ENCODE data around the gene SERPINB1. TPM values are rescaled to one million over a fixed set of nuclear protein-coding genes. Genes with fewer than 3 reads are reported as not detected.

Gene SERPINB1
- total RNA-seq, 1 experiment from 2014 or later, result 18.4 TPM

GRCh38 chr6:2871102-2871501 lies 29.4 kb upstream of the SERPINB1 start:
- H3K36me3 Mint-ChIP-seq (ENCODE audit: insufficient read depth in 1 of 3, low read depth in 3 of 3), result peaks cover 3 to 12% (median 3%) of the 10 kb centered on the region in 3 experiments; a peak in 3 of 7 replicates
- H2BK20ac ChIP-seq (ENCODE audit: low read depth, low read length, poor library complexity, severe bottlenecking), result no peak overlapping the region
- H3K9me3 ChIP-seq (ENCODE audit: control insufficient read depth, low read depth, low read length), result no peaks in the 10 kb centered on the region
- H4K8ac ChIP-seq (replicated peaks; ENCODE audit: insufficient read length, low read depth, low read length), result no peak overlapping the region
- no peak overlapping the region for H2AFZ ChIP-seq (ENCODE audit: low read length)
- peaks cover 10% of the 10 kb centered on the region for H3K23me2 ChIP-seq (ENCODE audit: insufficient read length, low read depth, low read length, poor library complexity, severe bottlenecking)
- H4K5ac ChIP-seq (ENCODE audit: insufficient read length, low read depth, low read length), result no peak overlapping the region
- H2BK15ac ChIP-seq (ENCODE audit: low read depth, low read length), result no peak overlapping the region
- H3K79me2 ChIP-seq (ENCODE audit: insufficient read depth, low read length), result no peaks in the 10 kb centered on the region
- H3K14ac ChIP-seq (ENCODE audit: insufficient read depth, low read length), result no peak overlapping the region
- H3K4ac ChIP-seq (ENCODE audit: low read depth, low read length), result no peak overlapping the region
- no CpG with 5 or more reads among the region's 2 CpGs for WGBS (ENCODE audit: extremely low coverage, insufficient read length, low lambda C conversion rate)
- H2BK12ac ChIP-seq (ENCODE audit: insufficient read length, low read depth, low read length), result no peak overlapping the region
- no peak for DNase-seq
- H3K4me3 Mint-ChIP-seq, result no peak overlapping the region
- TF ChIP-seq, protein P1, sequence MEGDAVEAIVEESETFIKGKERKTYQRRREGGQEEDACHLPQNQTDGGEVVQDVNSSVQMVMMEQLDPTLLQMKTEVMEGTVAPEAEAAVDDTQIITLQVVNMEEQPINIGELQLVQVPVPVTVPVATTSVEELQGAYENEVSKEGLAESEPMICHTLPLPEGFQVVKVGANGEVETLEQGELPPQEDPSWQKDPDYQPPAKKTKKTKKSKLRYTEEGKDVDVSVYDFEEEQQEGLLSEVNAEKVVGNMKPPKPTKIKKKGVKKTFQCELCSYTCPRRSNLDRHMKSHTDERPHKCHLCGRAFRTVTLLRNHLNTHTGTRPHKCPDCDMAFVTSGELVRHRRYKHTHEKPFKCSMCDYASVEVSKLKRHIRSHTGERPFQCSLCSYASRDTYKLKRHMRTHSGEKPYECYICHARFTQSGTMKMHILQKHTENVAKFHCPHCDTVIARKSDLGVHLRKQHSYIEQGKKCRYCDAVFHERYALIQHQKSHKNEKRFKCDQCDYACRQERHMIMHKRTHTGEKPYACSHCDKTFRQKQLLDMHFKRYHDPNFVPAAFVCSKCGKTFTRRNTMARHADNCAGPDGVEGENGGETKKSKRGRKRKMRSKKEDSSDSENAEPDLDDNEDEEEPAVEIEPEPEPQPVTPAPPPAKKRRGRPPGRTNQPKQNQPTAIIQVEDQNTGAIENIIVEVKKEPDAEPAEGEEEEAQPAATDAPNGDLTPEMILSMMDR (conservative IDR thresholded peaks at IDR 0.05), result no peak
- peaks cover 8% of the 10 kb centered on the region for H3K4me1 ChIP-seq (ENCODE audit: insufficient read depth, low read length)
- no peak overlapping the region for H2BK120ac ChIP-seq (ENCODE audit: low read depth, low read length, poor library complexity, severe bottlenecking)
- H4K20me1 ChIP-seq (ENCODE audit: control insufficient read depth, insufficient read depth, insufficient read length), result no peaks in the 10 kb centered on the region
- H3K9ac ChIP-seq (ENCODE audit: extremely low read depth, insufficient read length, low read length), result no peak overlapping the region
- no peak overlapping the region for H3K18ac ChIP-seq (ENCODE audit: insufficient read length, low read depth, low read length)
- no peak overlapping the region for H4K91ac ChIP-seq (ENCODE audit: insufficient read length, low read depth, low read length)
- H3K27ac Mint-ChIP-seq, result no peak overlapping the region
- H3K79me1 ChIP-seq (ENCODE audit: insufficient read depth, low read depth, low read length, poor library complexity, severe bottlenecking), result no peaks in the 10 kb centered on the region
- no peak overlapping the region for H3K23ac ChIP-seq (ENCODE audit: insufficient read length, low read depth, low read length)
- no peak overlapping the region for H3K56ac ChIP-seq (ENCODE audit: insufficient read length, low read depth, low read length)
- H2BK5ac ChIP-seq (ENCODE audit: insufficient read length, low read length), result no peak overlapping the region
- H3K9me3 Mint-ChIP-seq, result peaks cover 0 to 2% of the 10 kb centered on the region in 2 experiments; a peak in 2 of 5 replicates
- H2AK5ac ChIP-seq (ENCODE audit: insufficient read length, low read length), result no peak overlapping the region
- H3K4me1 Mint-ChIP-seq, result peaks cover 54 to 60% of the 10 kb centered on the region in 2 experiments
- no peak overlapping the region for H3T11ph ChIP-seq (ENCODE audit: low read length)
- peaks cover 2% of the 10 kb centered on the region; the same call in 1 of the 2 replicates for H3K27me3 Mint-ChIP-seq (ENCODE audit: low read depth)
- no peak overlapping the region for H3K27ac ChIP-seq (ENCODE audit: insufficient read length, low read depth, low read length)
- no peaks in the 10 kb centered on the region for H3K27me3 ChIP-seq (ENCODE audit: insufficient read depth, low read length)
- H3K4me2 ChIP-seq (ENCODE audit: insufficient read depth, insufficient read length, low read length), result no peak overlapping the region
